K562 (cell line): Measurements from ENCODE around the gene SHANK3. TPM values are rescaled to one million over a fixed set of nuclear protein-coding genes. Genes with fewer than 3 reads are reported as not detected.

Experiments used
- CBX3 ChIP-seq, 2 experiments: IDR thresholded peaks; 1 replicate in 1 of 2; 2 replicates in 1 of 2; pipeline ENCODE4 v1.6.1; 2012; ENCODE audit warnings: inconsistent platforms in 2 of 2, low read length in 2 of 2, borderline replicate concordance in 1 of 2, control low read depth in 1 of 2
- CHD2 ChIP-seq: IDR thresholded peaks from 2 replicates; pipeline ENCODE4 v1.6.1; 2011; ENCODE audit warnings: low read depth, low read length
- FOXA3 ChIP-seq, 2 experiments: fragments of 450-650 bp in 1 of 2; sonication (generic) in 1 of 2; formaldehyde crosslinking; IDR thresholded peaks in 1 of 2; conservative IDR thresholded peaks in 1 of 2; 2 replicates each; pipeline versions ENCODE4 v1.4.0 to v1.8.0; 2020 to 2022; ENCODE audit warnings: mild to moderate bottlenecking in 2 of 2, missing genetic modification reagents in 1 of 2
- HSF4 ChIP-seq: fragments of 250-450 bp; sonication (Bioruptor Pico); IDR thresholded peaks from 2 replicates; pipeline ENCODE4 v2.1.2; 2022; ENCODE audit warnings: mild to moderate bottlenecking, moderate library complexity, borderline replicate concordance
- KAT8 ChIP-seq: fragments of 450-650 bp; IDR thresholded peaks from 2 replicates; pipeline ENCODE4 v1.6.1; 2016; ENCODE audit warnings: low read depth, mild to moderate bottlenecking
- LARP7 ChIP-seq: fragments of 450-650 bp; IDR thresholded peaks from 2 replicates; pipeline ENCODE4 v1.6.1; 2016
- NBN ChIP-seq: fragments of 450-650 bp; IDR thresholded peaks from 2 replicates; pipeline ENCODE4 v1.6.1; 2016; ENCODE audit warnings: low read depth, mild to moderate bottlenecking
- NR1H2 ChIP-seq: sonication (generic); formaldehyde crosslinking; IDR thresholded peaks from 2 replicates; pipeline ENCODE4 v1.4.0; 2020; ENCODE audit warnings: mild to moderate bottlenecking, missing genetic modification reagents
- NR4A1 ChIP-seq, 2 experiments: fragments of 250-450 bp in 1 of 2; fragments of 450-650 bp in 1 of 2; sonication (Bioruptor Pico) in 1 of 2; IDR thresholded peaks; 2 replicates each; pipeline versions ENCODE4 v1.4.0 to v1.6.1; 2016 to 2020; ENCODE audit warnings: mild to moderate bottlenecking in 2 of 2, missing compliant biosample characterization in 1 of 2, missing genetic modification characterization in 1 of 2, moderate library complexity in 1 of 2
- POLR3G ChIP-seq: IDR thresholded peaks from 2 replicates; pipeline ENCODE4 v1.6.1; 2011; ENCODE audit not compliant: insufficient read length, insufficient replicate concordance; ENCODE audit errors: extremely low read depth
- SMAD1 ChIP-seq: fragments of 150-350 bp; IDR thresholded peaks from 2 replicates; pipeline ENCODE4 v1.6.1; 2014; ENCODE audit warnings: low read length, low read depth; ENCODE audit not compliant: partially characterized antibody
- TARDBP ChIP-seq: fragments of 450-650 bp; IDR thresholded peaks from 2 replicates; pipeline ENCODE4 v1.6.1; 2016
- TEAD2 ChIP-seq: fragments of 450-650 bp; IDR thresholded peaks from 2 replicates; pipeline ENCODE4 v1.6.1; 2016; ENCODE audit warnings: missing genetic modification characterization, control low read depth, missing compliant biosample characterization
- ZFX ChIP-seq: sonication (generic); formaldehyde crosslinking; IDR thresholded peaks from 2 replicates; pipeline ENCODE4 v1.8.0; 2022; ENCODE audit warnings: mild to moderate bottlenecking, missing genetic modification reagents, moderate library complexity
- ZNF124 ChIP-seq: sonication (generic); formaldehyde crosslinking; IDR thresholded peaks from 2 replicates; pipeline ENCODE4 v1.8.1; 2022; ENCODE audit warnings: missing genetic modification reagents
- polyA plus RNA-seq, 8 experiments: library from polyadenylated mRNA; depleted of rRNA in 4 of 8; stranded (reverse) in 5 of 8; unstranded in 3 of 8; fragments of >200 nt; fragmentation: Nextera tagmentation in 2 of 8; fragmentation: Illumina TruSeq in 1 of 8; extraction: Ambion mirVana in 2 of 8; extraction: Trizol in 1 of 8; gene quantifications; 2 replicates each; pipeline versions ENCODE4 v1.2.1 to v1.2.3, GENCODE V29; 2011 to 2014; ENCODE audit warnings: inconsistent platforms in 1 of 8, missing spikeins in 1 of 8
- total RNA-seq, 7 experiments: library from RNA; depleted of rRNA in 6 of 7; stranded (reverse); fragments of >200 nt in 6 of 7; fragmentation: Illumina TruSeq in 2 of 7; extraction: Trizol in 2 of 7; gene quantifications; 2 replicates each; pipeline versions ENCODE4 v1.2.1 to v1.2.3, GENCODE V29; 2011 to 2021; ENCODE audit warnings: low replicate concordance in 1 of 7
- TF ChIP-seq, protein P1 (sequence below), 2 experiments: fragments of 450-650 bp; conservative IDR thresholded peaks; 2 replicates each; pipeline ENCODE4 v1.6.1; 2017; ENCODE audit warnings: mild to moderate bottlenecking in 2 of 2, moderate library complexity in 2 of 2
- TF ChIP-seq, protein P2 (sequence below): sonication (generic); formaldehyde crosslinking; IDR thresholded peaks from 2 replicates; pipeline ENCODE4 v1.8.0; 2022; ENCODE audit warnings: missing genetic modification reagents, mild to moderate bottlenecking, moderate library complexity, borderline replicate concordance
- TF ChIP-seq, protein P3 (sequence below), 2 experiments: fragments of 450-650 bp; IDR thresholded peaks; 2 replicates each; pipeline ENCODE4 v1.6.1; 2018; ENCODE audit warnings: mild to moderate bottlenecking in 2 of 2, low read depth in 1 of 2; ENCODE audit not compliant: partially characterized antibody in 2 of 2

The SHANK3 gene
- total and polyA plus RNA-seq, 9 of the 15 experiments (the other 6 are each of a cell fraction or from before 2014, with no cell fraction given), result 0.01 to 0.07 (median 0.03) TPM; not detected in 6

DNA sequence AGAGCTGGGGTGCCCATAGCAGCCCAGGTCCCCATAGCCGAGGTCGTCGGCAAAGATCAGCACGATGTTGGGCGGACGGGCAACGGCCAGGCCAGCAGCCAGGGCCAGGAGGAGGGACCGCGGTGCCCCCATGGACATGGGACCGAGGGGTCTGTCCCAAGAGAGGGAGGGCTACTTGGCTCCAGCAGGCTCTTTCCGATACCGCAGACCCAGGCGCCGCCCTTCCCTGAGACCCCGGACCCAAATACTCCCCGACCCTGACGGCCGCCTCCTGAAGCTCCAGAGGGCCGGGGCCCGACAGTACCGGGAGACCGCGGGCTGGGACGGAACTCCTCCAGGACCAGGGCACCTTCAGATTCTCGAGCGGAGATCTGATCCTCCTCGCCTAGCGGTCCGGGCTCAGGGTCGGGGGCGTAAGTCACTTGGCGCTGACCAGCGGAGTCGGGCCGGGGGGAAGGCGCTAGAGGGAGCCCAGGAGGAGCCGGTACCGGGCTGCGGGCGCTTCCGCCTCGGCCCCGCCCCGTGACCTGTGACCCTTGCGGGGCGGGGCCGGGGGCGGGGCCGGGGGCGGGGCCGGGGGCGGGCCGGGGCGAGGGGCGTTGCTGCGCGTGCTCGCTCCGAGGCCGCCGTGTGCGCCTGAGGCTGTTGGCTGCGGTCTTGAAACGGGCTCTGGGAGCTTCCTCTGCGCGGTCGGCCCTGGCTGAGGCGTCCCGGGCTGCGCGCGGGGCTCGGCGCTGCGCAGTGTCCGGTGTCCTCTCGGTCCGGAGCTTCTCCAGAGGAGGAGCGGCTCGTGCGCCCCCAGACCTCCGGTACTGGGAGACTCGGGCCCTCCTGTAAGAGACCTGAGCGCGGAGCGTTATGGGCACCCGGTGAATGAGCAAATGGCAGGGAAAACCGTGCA lies 44.7 kb upstream of the SHANK3 start, which contains the start of gene ARSA (continued):
- TF ChIP-seq, protein P1, sequence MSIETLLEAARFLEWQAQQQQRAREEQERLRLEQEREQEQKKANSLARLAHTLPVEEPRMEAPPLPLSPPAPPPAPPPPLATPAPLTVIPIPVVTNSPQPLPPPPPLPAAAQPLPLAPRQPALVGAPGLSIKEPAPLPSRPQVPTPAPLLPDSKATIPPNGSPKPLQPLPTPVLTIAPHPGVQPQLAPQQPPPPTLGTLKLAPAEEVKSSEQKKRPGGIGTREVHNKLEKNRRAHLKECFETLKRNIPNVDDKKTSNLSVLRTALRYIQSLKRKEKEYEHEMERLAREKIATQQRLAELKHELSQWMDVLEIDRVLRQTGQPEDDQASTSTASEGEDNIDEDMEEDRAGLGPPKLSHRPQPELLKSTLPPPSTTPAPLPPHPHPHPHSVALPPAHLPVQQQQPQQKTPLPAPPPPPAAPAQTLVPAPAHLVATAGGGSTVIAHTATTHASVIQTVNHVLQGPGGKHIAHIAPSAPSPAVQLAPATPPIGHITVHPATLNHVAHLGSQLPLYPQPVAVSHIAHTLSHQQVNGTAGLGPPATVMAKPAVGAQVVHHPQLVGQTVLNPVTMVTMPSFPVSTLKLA (conservative IDR thresholded peaks at IDR 0.05), result peak in 1 of 2 experiments; percentile 30; a peak in 1 of 4 replicates
- TF ChIP-seq NBN, result no peak
- TF ChIP-seq CHD2, result no peak
- TF ChIP-seq, protein P2, sequence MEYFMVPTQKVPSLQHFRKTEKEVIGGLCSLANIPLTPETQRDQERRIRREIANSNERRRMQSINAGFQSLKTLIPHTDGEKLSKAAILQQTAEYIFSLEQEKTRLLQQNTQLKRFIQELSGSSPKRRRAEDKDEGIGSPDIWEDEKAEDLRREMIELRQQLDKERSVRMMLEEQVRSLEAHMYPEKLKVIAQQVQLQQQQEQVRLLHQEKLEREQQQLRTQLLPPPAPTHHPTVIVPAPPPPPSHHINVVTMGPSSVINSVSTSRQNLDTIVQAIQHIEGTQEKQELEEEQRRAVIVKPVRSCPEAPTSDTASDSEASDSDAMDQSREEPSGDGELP (CRISPR knock-in tag), result peak; percentile 57; the same call in 1 of the 2 replicates
- no peak for TF ChIP-seq POLR3G
- TF ChIP-seq ZFX (CRISPR knock-in tag), result peak; percentile 34; the same call in 1 of the 2 replicates
- TF ChIP-seq CBX3 (IDR thresholded peaks at IDR 0.05; ENCODE audit: borderline replicate concordance in 1 of 2, low read length in 2 of 2), result no peak
- TF ChIP-seq, protein P3, sequence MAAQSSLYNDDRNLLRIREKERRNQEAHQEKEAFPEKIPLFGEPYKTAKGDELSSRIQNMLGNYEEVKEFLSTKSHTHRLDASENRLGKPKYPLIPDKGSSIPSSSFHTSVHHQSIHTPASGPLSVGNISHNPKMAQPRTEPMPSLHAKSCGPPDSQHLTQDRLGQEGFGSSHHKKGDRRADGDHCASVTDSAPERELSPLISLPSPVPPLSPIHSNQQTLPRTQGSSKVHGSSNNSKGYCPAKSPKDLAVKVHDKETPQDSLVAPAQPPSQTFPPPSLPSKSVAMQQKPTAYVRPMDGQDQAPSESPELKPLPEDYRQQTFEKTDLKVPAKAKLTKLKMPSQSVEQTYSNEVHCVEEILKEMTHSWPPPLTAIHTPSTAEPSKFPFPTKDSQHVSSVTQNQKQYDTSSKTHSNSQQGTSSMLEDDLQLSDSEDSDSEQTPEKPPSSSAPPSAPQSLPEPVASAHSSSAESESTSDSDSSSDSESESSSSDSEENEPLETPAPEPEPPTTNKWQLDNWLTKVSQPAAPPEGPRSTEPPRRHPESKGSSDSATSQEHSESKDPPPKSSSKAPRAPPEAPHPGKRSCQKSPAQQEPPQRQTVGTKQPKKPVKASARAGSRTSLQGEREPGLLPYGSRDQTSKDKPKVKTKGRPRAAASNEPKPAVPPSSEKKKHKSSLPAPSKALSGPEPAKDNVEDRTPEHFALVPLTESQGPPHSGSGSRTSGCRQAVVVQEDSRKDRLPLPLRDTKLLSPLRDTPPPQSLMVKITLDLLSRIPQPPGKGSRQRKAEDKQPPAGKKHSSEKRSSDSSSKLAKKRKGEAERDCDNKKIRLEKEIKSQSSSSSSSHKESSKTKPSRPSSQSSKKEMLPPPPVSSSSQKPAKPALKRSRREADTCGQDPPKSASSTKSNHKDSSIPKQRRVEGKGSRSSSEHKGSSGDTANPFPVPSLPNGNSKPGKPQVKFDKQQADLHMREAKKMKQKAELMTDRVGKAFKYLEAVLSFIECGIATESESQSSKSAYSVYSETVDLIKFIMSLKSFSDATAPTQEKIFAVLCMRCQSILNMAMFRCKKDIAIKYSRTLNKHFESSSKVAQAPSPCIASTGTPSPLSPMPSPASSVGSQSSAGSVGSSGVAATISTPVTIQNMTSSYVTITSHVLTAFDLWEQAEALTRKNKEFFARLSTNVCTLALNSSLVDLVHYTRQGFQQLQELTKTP (IDR thresholded peaks at IDR 0.05; ENCODE audit: low read depth in 1 of 2, partially characterized antibody in 2 of 2), result no peak
- no peak for TF ChIP-seq KAT8
- no peak for TF ChIP-seq NR4A1 (CRISPR knock-in tag; IDR thresholded peaks at IDR 0.05)
- TF ChIP-seq NR4A1 (tag; IDR thresholded peaks at IDR 0.05), result no peak
- no peak for TF ChIP-seq FOXA3 (CRISPR knock-in tag; conservative IDR thresholded peaks at IDR 0.05 in 1 of 2, IDR thresholded peaks at IDR 0.05 in 1 of 2)
- no peak for TF ChIP-seq HSF4 (CRISPR knock-in tag)
- TF ChIP-seq ZNF124 (CRISPR knock-in tag), result no peak
- no peak for TF ChIP-seq LARP7
- no peak for TF ChIP-seq SMAD1
- no peak for TF ChIP-seq NR1H2 (CRISPR knock-in tag)
- no peak for TF ChIP-seq TARDBP
- TF ChIP-seq TEAD2 (tag), result no peak
